ENCODE results near the gene TRO.

TRO gene, protein sequence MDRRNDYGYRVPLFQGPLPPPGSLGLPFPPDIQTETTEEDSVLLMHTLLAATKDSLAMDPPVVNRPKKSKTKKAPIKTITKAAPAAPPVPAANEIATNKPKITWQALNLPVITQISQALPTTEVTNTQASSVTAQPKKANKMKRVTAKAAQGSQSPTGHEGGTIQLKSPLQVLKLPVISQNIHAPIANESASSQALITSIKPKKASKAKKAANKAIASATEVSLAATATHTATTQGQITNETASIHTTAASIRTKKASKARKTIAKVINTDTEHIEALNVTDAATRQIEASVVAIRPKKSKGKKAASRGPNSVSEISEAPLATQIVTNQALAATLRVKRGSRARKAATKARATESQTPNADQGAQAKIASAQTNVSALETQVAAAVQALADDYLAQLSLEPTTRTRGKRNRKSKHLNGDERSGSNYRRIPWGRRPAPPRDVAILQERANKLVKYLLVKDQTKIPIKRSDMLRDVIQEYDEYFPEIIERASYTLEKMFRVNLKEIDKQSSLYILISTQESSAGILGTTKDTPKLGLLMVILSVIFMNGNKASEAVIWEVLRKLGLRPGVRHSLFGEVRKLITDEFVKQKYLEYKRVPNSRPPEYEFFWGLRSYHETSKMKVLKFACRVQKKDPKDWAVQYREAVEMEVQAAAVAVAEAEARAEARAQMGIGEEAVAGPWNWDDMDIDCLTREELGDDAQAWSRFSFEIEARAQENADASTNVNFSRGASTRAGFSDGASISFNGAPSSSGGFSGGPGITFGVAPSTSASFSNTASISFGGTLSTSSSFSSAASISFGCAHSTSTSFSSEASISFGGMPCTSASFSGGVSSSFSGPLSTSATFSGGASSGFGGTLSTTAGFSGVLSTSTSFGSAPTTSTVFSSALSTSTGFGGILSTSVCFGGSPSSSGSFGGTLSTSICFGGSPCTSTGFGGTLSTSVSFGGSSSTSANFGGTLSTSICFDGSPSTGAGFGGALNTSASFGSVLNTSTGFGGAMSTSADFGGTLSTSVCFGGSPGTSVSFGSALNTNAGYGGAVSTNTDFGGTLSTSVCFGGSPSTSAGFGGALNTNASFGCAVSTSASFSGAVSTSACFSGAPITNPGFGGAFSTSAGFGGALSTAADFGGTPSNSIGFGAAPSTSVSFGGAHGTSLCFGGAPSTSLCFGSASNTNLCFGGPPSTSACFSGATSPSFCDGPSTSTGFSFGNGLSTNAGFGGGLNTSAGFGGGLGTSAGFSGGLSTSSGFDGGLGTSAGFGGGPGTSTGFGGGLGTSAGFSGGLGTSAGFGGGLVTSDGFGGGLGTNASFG (N-terminal part only)

DNA sequence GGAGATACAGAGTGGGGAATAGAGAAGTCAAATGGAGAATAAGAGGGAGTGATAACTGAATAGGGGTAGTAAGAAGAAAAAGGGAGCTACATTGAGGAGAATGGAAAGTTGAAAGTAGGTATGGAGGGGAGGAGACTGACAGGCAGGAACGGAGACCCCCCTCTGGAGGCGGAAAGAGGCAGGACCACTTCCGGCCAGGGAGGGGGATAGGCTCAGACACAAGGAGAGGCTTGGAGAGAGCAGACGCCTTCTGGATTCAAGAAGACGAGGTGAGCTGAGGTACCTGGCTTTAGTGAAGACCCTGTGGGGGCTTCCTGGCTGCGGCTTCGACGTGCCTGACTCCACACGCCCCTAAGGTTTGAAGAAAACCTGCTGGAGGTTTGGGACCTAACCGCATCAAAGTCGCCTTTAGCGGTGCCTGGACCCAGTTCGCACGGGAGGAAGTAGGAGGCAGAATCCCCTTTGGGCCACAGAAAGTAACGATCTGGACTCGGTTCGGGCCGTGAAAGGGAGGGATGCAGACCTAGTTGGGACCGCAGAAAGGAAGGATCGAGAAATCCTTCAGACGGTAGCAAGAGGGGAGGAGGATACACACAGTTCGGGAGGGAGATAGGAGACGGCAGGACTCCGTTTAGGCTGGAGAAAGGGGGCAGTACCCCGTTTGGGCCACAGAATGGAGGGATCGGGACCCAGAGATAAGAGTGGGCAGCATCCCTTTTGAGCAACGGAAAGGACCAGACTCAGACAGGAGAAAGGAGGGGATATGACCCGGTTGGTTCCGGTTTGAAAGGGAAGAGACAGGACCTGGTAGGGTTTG lies at the start of gene TRO:
Gene TRO, plus strand, starts transcription at position 215 of the 817 bp plus-strand sequence. CDS start 1,423 bp downstream, outside the sequence.
- DNase-seq = no peak

DNA sequence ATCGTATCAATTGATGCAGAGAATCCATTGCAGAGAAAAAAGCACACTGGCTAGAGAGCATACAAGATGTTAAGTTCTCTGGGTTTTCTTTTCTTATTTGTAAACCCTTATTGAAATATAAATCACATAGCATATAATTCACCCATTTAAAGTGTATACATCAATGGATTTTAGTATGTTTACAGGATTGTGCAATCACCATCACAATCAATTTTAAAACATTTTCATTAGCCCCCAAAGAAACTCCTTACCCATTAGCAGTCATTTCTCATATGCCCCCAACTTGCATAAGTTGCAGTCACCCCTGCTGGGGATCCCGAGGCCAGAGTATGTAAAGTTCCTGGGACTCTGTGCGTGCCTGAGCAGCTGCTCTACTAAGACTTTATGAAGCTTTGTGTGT lies 34.9 kb upstream of the TRO start:
- no peak for DNase-seq

DNA sequence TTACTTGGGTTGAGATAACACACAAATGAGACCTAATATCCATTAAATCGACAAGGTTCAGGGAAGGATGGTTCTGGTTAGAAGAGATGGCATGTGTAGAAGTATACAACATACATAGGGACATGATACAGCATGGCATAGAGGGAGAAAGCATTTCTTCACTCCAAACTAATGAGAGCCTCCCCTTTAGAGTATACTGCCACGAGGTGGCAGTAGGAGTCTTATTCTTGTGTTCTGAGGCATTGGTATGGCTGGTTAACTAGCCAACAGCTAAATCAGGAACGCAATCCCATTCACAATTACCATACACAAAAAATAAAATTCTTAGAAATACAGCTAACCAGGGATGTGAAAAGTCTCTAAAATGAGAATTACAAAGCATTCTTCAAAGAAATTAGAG lies 29.1 kb upstream of the TRO start:
- DNase-seq = peak; percentile 13

DNA sequence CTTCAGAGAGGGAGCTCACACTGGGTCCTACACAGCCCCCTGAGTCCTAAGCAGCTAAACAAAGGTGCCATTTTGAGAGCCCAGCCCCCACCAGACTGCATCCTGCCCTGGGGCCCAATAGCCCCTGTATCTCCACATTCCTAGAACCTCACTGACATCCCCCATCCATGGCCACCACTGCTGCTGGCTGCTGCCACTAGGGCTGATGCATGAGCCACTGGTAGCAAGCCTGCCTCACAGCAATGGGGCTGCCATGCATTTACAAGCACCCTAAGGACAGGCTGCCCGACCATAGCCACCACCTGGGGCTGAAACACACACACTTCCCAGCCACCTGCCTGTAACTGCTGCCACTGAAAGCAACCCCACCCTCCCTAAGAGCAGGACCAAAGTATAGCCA lies 26.5 kb upstream of the TRO start:
- no peak for DNase-seq

DNA sequence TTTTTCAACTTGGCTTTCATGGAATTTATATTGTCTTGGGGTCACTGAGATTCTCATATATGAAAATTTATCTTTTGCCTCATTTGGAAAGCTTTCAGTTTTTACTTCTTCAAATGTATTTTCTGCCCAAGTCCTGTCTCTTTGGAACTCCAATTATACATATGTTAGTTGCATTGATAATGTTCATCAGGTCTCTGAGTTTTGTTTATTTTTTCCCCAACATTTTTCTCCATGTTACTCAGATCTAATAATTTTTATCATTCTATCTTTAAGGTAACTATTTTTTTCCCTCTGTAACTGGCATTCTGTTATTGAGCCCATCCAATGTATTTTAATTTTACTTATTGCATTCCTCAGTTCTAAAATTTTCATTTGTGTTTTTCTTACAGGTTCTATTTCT lies 10.7 kb upstream of the TRO start:
- no peak for DNase-seq

DNA sequence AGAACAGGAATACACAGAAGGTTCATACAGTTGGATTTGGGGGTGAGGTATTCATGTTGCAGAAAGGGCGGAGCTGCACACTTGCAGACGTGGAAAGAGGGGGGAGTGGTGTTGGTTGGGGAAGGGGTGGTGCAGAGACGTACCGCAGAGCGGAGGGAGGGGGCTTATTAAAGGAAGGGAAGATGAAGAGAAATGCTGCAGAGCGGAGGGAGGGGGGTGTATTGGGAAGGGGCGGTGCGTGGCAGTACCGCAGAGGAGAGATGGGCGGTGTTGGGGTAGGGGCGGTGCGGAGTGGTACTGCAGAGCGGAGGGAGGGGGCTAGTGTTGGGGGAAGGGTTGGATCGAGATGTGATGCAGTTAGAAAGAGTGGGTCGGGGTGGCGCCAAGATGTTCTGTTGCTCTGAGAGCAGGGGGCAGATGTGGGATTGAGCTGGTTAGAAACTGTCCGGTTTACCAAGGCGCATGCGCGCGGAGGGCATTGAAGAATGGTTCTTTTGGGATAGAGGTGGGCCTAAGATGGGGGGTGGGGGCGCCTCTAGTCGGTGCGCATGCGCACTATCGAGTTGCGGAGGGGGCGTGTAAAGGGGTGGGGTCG lies 900 bp downstream of the TRO start:
- DNase-seq = no peak

DNA sequence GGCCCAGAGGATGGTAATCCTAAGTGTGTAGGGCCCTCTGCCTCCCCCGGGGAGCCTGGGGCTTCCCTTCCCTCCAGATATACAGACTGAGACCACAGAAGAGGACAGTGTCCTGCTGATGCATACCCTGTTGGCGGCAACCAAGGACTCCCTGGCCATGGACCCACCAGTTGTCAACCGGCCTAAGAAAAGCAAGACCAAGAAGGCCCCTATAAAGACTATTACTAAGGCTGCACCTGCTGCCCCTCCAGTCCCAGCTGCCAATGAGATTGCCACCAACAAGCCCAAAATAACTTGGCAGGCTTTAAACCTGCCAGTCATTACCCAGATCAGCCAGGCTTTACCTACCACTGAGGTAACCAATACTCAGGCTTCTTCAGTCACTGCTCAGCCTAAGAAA lies 1.9 kb downstream of the TRO start:
- no peak for DNase-seq

DNA sequence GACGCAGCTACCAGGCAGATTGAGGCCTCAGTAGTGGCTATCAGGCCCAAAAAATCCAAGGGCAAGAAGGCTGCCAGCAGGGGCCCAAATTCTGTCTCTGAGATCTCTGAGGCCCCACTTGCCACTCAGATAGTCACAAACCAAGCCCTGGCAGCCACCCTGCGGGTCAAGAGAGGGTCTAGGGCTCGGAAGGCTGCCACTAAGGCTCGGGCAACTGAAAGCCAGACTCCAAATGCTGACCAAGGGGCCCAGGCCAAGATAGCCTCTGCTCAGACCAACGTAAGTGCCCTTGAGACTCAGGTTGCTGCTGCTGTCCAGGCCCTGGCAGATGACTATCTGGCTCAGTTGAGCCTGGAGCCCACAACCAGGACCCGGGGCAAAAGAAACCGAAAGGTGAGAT lies 2.8 kb downstream of the TRO start:
- no peak for DNase-seq

DNA sequence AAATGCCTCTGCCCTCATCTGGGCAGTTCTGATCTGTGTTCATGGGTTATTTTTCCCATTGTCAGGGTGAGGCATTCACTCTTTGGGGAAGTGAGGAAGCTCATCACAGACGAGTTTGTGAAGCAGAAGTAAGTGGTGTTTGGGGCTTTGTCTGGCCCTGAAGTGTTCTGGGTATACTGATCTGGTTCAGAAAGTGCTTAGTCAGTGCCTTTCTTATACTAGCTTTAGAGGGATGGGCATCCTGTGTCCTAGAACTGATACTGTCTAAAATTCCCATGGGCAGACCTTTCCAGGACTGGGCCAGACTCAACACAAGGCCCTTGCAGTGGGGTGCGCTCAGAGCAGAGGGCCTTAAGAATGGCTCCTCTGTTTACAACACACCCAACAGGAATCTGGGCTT lies 6.4 kb downstream of the TRO start:
- DNase-seq = no peak

DNA sequence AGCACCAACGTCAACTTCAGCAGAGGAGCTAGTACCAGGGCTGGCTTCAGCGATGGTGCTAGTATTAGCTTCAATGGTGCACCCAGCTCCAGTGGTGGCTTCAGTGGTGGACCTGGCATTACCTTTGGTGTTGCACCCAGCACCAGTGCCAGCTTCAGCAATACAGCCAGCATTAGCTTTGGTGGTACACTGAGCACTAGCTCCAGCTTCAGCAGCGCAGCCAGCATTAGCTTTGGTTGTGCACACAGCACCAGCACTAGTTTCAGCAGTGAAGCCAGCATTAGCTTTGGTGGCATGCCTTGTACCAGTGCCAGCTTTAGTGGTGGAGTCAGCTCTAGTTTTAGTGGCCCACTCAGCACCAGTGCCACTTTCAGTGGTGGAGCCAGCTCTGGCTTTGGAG lies 8.3 kb downstream of the TRO start:
- DNase-seq = no peak

DNA sequence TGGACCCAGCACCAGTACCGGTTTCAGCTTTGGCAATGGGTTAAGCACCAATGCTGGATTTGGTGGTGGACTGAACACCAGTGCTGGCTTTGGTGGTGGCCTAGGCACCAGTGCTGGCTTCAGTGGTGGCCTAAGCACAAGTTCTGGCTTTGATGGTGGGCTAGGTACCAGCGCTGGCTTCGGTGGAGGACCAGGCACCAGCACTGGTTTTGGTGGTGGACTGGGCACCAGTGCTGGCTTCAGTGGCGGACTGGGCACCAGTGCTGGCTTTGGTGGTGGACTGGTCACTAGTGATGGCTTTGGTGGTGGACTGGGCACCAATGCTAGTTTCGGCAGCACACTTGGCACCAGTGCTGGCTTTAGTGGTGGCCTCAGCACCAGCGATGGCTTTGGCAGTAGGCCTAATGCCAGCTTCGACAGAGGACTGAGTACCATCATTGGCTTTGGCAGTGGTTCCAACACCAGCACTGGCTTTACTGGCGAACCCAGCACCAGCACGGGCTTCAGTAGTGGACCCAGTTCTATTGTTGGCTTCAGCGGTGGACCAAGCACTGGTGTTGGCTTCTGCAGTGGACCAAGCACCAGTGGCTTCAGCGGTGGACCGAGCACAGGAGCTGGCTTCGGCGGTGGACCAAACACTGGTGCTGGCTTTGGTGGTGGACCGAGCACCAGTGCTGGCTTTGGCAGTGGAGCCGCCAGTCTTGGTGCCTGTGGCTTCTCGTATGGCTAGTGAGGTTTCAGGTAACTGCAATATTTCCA lies 9.8 kb downstream of the TRO start:
- no peak for DNase-seq

DNA sequence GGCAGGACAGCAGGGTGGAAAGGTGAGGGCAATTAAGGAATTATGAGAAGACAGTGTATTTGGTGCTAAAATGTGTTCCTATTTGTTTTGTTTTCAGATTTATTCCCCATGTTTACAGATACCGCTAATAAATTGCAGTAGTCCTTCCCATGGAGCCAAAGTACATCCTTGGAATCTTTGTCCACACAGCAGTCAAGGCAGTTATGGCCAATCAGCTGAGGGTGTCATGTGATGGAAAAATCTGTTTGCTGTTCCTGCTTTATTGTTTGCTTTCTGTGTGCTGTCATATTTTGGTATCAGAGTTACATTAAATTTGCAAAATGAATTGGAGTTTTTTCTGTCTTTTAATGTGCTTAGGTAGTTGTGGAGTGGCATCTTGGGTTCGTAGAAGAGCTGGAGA lies 10.5 kb downstream of the TRO start:
- DNase-seq = no peak

DNA sequence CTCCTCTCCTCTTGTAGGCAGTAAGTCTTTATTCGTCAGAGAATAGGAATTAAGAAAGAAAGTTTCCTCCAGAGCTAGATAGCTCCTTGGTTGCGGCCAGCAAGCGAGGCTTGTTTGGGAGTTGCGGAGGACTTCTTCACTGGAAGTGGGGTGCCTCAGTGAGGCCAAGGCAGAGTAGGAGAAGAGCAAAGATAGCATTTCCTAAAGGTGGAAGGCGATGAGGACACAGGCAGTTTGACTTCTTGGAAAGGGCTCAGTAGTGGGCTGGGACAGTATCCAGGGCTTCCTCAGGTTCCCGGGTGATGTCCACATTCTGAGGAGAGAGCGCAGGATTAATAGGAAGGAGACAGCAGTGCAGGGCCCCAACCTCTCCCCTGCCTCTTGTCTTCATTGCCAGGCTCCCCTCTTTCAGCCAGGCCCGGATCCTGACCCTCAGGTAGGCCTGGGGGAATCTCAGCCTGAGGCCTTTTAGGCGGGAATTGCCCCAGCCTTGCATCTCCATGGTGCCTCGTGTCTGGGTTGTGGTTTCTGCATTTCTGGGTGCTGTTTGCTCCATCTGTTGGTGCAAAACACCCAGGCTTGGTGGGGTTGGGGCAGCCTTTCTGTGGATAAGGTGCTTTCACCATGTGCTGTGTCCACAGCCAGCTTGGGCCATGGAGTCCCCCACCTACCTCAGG lies 12.7 kb downstream of the TRO start:
- no peak for DNase-seq

DNA sequence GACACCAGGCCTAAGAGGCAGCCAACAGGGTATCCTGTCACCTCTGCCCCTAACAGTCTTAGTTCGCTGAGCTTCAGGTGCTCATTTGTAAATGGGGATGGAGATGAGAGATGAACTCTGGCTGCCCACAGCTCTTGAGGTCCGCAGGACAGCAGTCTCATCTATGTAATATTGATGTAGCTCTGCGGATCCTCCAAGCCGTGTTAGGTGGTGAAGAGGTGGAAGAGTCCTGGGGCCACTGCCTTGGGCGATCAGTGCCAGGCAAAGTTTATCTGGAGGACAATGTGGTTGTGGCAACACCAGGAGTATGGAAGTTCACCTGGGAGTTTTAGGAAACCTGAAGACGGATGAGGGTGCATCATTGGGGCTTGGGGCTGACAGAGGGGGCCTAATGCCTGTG lies 13.4 kb downstream of the TRO start:
- no peak for DNase-seq

DNA sequence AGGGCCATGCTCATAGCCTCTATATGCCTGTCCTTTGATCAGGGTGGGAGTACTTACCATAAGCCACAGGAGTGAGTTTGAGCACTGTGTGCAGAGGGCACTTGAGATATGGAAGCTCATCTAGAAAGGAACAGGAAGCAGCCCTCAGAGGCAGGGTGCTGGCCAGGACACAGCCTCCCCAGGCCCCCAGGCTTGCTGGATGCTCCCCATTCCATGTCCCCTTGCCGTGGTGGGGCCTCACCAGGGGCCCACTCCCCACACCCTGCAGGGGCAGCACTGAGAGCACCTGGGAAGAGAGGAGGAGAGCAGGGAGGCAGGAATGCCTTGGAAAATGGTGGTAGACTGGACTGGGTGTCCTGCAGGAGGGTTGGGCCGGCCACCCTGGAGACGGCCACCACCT lies 14.3 kb downstream of the TRO start:
- DNase-seq = no peak

DNA sequence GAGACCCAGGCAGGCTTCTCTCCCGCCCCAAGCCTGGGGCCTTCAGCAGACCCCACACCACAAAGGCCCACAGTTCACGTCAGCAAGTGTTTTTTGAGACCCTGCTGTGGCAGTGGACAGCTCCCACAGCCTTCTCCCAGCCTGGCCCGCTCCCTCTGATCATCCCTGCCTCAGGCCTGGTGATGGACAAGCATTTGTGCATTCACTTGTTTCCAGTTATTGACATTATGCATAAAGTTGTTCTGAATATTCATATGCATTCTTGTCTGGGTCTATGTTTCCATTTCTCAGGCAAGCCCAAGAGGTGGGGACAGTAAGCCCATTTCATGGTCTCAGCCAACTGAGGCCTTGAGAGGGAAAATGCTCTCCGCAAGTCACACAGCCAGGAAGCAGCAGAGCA lies 14.7 kb downstream of the TRO start:
- no peak for DNase-seq

DNA sequence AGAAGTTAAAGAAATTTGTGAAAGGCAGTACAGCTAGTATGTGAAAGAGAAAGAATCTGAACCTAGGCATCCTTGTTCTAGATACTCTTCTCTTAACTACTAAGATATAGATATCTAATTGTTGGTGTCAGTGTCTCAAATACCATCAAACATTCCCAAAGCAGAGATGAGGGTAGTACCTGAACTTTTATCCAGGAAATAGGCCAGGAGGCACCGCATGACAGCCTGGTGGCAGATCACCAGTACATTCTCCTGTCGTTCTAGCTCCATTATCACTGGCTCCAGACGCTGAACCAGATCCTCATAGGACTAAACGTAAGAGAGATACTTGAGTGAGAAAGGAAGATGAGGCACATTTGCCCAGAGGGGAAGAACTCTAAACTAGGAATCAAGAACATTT lies 16.8 kb downstream of the TRO start:
- DNase-seq = no peak

DNA sequence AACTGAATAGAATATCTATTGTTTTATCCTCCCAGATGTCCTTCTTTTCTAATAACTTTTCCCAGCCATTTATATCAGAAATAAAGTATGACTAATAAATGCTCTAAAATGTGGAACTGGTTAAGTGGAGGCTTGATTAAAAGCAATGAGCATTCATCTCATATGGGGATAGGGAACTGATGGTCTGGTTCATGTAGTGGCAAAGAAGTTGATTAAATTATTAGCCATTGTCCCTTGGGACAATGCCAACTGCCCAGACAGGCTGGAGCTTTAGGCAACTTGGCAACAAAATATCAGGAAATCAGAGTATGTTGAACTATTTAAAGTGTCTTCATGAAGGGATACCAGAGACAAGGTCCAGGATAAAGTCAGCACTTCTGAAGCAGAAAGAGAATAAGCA lies 24.2 kb downstream of the TRO start:
- no peak for DNase-seq

DNA sequence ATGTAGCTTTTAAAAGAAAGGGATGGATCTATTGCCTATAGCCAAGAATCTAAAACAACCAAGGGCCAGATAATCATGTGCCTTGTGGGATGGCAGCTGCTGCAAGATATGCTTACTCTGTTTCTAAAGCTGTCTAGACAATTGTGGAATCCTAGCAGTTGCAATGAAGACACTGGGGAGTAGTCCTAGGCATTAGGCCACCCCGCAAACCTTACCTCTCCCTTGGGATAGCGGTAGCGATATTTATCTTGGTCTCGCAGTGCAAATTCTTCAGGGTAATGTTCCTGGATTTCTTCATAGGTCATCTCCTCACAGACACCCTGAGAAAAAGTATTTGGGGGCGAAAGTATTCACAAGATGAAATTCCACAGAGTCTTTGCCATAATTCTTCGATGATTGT lies 24.6 kb downstream of the TRO start:
- no peak for DNase-seq

DNA sequence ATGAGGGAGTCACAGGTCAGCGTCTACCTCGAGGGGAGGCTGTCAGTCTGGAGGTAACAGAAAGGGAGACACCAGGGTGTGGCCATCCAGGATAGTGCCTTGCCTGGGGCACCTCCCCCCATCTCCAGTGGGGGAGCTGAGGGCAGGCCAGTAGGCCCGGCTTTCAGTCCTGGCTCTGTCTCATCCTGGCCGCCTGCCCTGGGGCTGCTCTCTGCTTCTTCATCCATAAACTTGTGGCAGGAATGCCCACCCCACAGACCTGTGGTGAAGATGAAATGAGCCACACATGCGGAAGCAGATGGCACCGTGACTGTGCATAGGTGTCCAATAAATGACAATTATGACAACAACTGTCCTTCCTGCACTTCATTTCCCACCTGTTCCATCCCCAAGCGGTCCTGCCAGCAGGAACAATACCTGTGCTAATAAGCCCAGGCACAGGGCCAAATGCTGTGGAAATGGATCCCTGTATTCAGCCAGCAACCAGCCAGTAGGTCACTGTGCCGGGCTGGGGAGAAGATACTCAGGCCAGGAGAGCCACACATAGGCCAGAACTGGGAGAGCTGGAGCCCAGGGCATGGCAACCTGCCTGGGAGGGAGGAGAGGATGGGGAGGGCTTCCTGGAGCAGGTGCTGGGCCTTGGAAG lies 30.2 kb downstream of the TRO start:
- peak; percentile 85 for DNase-seq

All from DMS153 (cell line).